Cerebellar nuclear complex (tissue), 1 donor: ENCODE measurements around the gene KCNJ12.
"Not testable (repeated sequence)": the region's sequence is repeated elsewhere in the genome, so short reads cannot be mapped to it uniquely, and the experiment has no call there.

Experiments used
- DNase-seq, 2 experiments: peaks; one replicate each; lab custom pipeline; 2025; lab: John Stamatoyannopoulos, UW

The KCNJ12 gene

DNA sequence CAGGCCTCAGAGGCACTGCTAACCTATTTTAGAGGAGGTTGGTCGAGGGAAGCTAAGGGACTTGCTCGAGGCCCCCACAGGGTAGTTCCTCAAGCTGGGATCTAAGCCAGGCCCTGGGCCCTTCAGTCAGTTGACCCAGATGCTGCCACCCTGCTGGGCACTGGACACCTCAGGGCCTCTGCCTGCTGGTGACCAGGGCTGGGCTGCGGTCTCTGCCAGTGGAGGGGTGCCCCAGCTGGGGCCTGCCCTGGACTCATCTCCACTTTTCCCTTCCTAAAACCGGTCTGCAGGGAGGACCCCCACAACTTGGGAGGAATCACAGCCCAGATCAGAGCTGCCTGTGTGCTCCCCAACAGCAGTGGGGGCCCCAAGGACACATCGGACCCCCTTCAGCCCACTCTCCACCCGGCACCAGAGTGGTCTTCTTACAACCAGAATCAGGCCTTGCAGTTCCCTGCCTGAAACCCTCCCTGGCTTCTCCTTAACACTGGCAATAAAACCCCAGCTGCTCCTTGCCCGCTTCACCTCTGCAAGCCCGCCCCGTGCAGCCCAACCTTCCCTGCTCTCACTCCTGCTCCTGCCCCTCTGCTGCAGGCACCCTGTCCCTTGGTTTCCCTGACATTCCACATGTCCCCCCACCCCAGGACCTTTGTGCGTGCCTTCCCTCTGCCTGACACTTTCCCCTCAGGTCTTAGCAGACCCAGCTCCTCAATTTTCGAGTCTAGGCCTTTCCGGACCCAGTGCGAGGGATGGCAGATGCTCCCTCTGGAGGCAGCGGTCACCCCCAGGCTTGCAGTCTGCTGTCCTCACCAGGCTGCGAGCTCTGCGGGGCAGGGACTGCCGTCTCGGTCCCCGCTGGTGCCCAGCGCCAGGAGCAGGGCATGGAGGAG, 45.5 kb downstream of the KCNJ12 start:
- not testable (repeated sequence) for DNase-seq

DNA sequence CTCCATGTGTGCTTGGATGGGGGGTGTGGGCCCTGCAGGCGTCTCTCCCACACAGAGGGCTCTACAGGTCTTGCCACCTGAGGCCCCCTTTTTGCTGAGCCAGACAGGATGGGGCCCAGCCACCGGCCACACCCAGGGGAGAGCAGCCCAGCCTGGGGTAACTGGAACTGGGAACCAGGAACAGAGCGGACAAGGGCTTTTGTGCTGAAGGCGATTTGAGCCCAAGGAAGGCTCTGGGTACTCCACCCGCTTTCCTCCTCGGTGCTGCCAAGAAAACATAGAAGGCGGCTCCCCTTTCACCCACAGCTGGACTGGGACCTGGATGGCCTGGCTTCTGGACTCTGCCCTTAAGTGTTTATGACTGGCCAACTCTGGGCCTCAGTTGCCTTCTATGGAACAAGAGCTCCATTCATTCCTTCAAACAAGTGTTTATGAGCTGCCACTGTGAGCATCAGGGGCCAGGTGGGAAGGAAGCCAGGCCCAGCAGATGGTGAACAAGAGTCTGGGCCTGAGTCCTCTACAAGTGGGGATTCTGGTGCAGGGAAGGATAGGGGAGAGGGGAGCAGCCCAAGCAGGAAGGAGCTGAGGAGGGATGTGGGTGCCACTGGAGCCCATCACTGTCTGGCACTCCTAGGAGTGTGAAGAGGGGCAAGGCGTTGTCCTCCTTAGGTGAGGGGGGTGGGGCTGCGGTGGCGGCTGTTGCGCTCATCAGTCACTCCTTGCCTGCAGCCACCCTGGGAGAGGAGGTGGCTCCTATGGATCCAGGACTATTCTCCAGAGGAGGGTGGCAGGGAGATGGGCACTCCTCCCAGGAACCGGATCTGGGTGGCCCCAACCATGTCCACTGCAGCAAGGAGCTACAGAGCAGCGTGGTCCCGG, 46.4 kb downstream of the KCNJ12 start:
- not testable (repeated sequence) for DNase-seq

DNA sequence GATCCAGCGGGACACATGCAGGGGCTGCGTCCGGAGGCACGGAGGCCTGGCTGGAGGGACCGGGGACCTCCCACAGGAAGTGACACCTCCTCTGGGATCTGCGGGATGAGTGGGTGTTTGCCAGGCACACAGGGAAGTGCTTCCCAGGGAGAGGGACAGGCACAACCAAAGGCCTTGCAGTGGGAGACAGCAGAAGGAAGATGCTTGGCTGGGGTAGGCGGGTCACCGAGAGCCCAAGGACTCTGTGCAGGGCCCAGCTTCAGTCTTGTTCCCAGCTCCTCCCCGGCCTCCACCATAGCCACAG, 47.0 kb downstream of the KCNJ12 start:
- not testable (repeated sequence) for DNase-seq

DNA sequence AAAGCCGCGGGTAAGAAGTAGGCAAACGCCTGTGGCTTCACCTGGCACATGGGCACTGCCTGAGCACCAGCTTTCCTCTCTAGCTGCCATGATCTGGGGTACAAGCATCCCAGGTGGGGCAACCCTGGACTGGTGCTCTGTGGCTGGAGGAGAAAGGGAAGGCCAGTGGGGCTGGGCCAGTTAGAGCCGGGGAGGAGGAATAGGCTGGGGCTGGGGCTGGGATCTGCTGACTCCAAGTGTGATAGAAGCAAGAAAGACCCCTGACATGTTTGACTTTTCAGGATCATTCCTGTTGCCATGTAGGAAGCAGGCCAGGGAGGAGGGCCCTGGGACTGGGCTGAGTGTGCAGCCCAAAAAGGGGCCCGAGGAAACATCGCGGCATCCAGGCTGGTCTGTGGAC, 48.5 kb downstream of the KCNJ12 start:
- DNase-seq: not testable (repeated sequence)

DNA sequence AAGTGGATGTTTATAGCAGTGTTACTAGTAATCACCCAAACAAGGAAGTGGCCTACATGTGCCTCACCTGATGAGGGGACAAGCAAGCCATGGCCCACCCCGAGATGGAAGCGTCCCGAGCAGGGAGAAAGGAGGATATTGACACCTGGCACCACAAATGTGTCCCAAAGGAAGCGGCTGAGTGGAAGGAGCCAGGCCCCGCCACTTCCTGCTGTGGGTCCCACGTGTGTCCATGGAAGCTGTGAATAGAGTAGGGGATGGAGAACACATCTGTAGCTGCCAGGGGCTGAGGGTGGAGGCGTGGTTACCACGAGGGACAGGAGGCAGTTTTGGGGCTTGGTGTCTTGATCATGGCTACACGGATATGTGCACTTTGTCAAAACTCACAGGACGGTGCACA, 49.2 kb downstream of the KCNJ12 start:
- DNase-seq: no peak

DNA sequence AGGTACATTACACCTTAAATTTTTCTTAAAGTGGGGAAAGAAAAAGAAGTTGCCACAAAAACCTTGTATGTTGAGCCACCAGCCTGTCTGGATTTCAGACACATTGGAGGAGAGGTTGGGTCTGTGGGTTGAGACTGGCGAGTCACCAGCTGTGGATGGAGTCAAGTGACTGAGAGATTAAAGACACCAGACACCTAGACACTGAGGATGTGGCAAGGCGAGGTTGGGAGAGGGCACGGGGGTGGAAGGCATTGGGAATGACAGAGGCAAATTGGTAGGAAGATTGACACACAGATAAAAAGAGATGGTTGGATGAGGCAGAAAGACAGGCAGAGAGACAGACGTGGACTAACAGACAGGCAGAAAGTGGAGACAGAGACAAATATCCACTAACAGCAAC, 49.6 kb downstream of the KCNJ12 start:
- no peak for DNase-seq

DNA sequence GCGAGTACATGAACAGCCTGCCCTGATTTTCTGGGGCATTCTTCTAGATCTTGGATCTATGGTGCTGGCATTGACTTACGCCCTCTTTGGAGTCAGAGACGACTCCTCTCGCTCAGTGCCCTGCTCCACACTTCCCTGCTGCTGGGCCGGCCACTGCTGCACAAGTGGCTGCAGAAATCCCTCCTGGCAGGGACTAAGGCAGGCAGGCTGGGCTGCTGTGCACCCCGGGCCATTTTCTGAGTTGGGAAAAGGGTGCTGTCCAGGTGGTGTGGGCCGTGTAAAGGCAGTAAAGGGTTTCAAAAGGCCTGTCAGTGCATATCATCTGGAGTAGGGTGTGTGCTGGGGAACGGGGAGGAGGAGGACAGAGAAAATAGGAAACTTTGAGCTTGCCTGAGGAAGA, 50.1 kb downstream of the KCNJ12 start:
- not testable (repeated sequence) for DNase-seq

DNA sequence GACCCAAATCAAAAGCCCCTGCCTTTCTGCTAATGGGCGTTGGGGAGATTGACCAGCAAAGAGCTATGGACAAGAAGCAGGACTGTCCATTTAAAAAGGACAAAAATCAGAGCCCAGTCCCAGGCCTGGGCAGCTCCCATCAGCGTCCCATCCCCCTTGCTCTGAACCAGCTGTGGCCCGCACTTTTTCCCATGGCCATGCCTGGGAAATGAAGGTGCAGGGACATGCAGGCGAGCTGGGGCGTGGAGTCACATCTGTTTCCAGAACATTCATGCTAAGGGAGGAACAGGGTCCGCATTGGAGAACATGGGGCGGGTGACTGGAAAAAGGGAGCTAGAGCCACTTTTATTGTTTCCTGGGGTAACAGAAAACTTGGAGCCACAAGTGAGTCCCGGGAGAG, 50.7 kb downstream of the KCNJ12 start:
- not testable (repeated sequence) for DNase-seq

DNA sequence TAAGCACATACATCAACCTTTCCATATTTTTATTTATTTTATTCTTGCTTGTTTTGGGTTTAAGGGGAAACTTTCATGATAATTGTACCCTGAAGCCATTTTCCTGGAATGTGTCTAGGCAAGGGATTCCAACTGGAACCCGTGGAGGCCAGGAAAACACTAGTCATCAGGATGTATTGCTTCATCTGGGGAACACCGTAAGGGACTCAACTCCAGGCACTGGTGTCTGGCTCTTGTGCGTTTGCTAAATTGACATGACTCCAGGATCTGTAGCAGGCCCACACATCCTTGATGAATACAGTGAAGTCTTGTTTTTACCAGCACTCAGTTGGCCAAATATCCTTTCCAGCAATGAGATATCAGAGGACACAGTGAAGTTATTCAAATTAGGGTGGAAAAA, 51.6 kb downstream of the KCNJ12 start:
- not testable (repeated sequence) for DNase-seq

DNA sequence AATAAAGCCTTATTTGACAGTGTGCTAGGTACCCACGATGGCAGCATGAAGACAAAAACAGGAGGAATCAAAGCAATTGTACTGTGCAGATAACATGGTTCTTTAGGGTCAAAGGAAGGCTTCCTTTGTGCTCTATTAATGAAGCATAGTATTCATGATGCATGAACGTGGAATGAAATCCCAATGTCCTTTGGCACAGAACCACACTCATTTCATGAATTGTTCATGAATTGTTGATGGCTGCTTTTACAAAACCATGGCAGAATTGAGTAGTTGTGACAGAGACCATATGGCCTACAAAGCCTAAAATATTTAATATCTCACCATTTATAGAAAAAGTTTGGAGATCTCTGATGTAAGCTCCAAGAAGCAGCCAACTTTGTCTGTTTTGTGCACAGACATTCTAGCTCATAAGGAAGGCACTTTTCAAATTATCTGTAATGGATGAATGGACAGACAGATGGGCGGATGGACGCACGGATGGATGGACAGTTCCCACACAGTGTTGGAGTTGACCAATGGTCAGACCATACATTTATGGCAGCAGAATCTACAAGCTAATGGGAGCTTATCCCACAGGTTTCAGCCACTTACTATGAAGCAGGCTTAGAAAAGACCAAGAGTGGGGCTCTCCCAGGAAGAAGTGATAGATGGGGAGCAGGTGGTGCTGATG, 52.7 kb downstream of the KCNJ12 start:
- DNase-seq: not testable (repeated sequence)

DNA sequence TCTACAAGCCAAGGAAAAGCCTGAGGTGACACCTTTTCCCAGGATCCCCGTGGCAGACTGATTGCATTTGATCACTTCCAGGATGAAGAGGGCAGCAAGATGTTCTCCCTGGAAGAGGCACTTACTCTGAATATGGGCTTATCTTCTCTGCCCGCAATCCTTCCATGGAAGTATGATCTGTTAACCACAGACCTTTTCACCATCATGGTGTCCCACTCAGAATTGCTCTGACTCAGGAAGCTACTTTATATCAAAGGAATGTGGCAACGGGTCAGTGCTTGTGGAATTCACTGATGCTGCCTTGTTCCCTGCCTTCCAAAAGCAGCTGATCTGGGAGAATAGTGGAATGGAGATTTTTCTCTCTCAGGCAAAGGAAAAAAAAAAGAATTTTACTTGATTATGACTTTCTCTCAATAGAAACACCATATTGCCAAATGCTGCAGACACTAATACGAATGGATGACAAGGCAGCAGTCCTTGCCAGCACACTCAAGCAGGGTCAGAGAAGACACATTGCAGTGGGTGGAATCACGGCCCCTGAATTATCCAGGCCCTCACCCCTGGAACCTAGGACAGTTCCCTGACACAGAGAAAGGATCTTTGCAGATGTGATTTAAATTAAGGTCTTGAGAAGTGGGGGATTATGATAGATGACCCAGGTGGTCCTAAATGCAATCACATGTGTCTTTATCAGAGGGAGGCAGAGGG, 53.9 kb downstream of the KCNJ12 start:
- not testable (repeated sequence) for DNase-seq

DNA sequence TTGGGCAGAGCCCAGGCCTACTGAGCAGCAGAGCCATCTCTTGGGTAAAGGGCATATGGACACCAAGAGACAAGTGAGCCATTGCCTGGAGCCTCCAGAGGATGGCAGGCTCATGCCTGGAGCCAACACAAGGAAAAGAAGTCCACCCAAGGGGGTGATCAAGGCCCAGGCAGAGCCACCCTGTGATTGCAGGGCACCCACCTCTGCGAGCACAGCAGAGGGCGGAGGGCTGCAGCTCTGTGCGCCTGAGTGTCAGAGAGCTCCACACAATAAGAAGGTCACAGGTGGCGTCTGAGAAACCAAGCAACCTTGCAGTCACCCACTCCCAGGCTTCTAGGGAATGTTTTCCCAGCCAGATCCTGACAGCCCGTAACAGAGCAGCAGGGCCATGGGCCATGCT, 57.8 kb downstream of the KCNJ12 start:
- not testable (repeated sequence) for DNase-seq

DNA sequence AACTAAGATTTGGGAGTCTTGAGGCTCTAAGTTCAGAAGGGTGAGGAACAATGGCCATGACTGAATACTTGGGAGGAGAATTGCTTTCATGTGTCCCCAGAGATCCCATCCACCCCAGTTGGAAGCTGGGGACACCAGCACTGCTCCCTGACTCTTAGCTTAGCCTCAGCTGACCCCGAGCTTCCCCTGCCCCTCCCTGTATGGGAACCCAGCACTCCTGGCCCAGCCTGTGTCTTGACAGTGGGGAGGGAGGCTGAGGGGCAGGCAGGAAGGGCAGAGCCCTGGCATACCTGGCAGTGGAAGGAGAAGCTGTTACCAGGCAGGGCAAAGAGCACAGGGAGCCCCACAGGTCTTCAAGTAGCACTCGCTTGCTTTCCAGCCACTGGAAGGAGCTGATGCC, 58.8 kb downstream of the KCNJ12 start:
- DNase-seq: not testable (repeated sequence)

DNA sequence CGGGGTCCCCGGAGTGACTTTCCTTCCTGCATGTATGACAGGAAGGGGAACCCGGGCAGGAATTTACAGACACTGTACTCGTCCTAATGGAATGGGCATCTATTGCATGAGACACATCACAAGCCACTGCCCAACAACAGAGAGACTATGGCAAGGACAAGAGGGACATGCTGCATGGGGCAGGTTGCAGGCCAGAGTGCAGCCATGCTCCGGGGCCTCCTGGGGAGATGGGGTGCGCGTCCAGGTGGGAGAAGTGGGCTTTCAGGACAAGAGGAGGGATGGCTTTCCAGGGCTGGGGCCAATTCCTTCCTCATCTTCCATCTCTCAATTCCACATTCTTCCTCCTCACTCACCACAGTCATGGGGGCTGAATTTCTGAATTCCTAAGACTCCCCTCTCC, 60.3 kb downstream of the KCNJ12 start:
- DNase-seq: not testable (repeated sequence)

DNA sequence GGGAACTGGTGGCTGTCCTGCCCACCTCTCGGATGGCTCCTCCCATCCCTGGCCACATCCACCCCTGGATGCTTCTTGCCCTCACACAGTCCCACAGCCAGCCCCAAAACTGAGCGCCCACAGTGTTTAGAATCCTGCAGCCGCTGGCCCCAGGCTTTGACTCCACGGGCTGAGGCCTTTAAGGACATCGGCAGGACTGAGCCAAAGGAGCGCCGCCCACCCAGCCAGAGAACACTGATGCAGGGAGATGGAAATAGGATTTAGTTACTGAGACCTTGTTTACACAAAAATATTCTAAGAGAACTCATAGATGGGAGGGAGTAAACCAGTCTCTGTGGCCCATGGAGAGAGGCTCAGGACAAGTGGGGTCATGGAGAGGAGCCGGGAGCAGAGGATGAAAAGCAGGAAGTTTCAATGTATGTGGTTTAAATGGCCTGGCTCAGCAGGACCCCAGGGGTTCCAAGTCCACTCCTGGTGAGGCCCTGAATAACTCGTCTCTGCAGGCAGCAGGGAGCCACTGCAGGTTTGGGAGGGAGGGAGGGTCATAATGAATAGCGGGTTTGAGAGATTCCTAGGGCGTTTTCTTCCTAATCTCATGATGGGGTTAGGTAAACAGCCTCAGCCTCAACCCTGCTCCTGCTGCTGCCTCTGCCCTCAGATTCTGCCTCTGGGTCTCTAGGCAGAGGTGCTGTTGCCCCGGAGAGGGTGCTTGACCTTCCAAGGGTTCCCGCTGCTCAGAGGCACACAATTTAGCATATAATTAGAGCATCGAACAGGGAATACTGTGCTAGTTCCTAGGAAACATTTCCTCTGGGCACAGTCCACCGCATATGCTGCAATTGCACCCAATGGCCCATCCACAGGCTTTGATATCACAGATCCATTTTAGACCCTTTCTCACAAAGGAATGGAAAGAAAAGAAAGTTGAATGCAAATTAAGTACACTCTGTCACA, 61.0 kb downstream of the KCNJ12 start:
- not testable (repeated sequence) for DNase-seq

DNA sequence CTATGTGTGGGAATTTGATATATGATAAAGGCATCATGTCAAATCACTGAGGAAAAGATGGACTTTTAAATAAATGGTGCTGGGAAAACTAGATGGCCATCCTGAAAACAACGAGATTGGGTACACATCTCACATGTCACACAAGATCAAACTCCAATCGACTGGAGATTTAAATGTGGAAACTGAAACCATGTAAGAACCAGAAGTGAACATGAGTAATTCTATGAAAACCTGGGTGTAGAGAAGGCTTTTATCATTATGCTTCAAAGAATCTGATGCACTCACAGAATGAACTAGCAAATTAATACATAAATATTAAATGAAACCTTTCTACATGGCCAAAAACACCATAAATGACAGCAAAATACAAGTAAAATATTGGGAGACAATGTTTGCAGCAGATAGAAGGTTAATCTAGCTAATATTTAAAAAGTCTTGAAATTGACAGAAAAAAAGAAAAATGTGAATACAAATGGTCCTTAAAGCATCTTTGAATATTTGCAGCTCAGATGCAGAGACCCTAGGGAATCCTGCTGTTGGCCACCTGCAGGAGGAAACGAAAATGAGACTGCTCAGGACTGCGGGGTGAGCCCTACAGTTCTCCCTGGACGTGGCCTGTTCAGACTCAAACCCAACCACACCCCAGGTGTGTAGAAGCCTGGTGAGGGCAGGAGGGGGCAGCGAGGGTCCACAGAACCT, 62.3 kb downstream of the KCNJ12 start:
- not testable (repeated sequence) for DNase-seq

DNA sequence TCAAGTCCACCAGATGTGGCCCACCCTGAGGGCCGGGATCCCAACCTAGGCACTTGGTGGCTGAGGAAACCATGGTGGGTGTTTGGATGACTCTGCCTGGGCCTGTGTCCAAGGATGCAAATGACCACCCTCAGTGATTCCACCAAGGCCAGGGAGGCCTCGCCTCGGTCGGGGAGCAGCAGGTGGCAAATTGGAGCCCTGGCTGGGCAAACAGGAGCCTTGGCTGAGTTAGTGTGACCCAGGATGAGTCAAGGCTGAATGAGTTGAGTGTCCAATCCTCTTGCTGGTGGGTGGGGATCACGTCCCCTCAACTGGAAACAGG, 62.8 kb downstream of the KCNJ12 start:
- not testable (repeated sequence) for DNase-seq

DNA sequence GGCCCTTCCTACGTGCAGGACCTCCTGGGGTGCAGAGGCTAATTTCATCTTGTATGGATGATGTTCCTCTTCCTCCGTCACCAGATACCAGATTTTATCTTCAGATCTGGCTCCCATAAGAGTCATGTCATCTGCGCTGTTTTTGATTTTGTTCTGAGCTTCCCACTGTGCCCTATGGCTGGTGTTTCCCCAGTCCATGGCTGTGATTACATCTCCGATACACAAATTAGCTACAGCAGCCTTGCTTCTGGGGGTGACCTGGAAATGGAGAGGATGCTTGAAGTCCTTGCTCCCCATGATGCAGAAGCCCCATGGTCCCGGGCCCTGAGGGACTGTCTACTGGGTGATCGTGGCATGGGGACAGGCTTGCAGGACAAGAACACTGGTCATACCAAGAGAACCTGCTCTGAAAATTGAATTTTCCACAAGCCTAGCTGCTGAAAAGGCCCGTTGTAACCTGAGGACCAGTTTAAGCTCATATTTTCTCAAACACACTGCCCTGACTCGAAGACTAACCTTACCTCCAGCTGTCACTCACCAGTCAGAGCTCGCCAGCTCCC, 69.0 kb downstream of the KCNJ12 start:
- DNase-seq: no peak

DNA sequence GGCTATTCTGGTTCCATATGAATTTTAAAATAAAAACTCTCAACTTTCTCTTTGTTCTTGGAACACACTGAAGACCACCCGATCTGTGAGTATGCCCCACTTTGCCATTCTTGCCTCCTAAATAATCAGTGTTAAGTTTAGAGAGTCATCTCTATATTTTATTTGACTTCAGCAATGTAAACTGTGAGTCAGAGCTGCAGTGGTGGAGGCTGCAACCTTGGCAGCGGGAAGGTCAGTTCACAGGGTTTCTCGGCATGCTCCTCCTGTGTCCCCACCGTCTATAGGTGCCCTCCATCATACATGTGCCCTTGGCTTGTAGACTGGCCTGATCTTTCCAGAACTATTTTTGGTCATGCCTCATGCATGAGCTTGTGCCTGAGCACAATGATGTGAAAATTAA, 71.4 kb downstream of the KCNJ12 start:
- not testable (repeated sequence) for DNase-seq

DNA sequence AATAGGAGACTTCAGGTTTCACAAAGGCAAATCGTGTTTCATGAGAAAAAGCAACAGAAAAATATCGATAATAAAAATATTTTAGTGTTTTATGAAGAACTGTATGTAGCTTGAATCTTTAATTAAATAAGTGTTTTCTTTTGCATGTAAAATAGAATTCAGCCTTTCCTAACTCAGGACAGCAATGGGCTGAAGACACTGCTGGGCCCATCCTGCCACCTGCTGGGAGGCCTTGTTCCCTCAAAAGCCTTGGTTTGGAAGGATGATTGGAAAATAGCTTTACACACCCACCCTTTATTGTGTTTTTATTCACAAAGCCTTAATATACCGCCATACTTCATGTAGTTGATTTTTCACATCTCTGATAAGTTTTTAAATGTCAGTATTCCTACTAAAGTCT, 73.7 kb downstream of the KCNJ12 start:
- not testable (repeated sequence) for DNase-seq
